ENCODE measurements around the gene PTTG1IP. TPM values are rescaled to one million over a fixed set of nuclear protein-coding genes. Genes with fewer than 3 reads are reported as not detected.
A peak's percentile ranks its signal among the peaks of the same experiment; 100 is the strongest.
"Not testable (repeated sequence)": the region's sequence is repeated elsewhere in the genome, so short reads cannot be mapped to it uniquely, and the experiment has no call there.

Gene PTTG1IP
- polyA plus RNA-seq (ENCODE audit: insufficient read length in 4 of 4) = 100 to 1,000 TPM; 283 to 306 (median 289) TPM

DNA sequence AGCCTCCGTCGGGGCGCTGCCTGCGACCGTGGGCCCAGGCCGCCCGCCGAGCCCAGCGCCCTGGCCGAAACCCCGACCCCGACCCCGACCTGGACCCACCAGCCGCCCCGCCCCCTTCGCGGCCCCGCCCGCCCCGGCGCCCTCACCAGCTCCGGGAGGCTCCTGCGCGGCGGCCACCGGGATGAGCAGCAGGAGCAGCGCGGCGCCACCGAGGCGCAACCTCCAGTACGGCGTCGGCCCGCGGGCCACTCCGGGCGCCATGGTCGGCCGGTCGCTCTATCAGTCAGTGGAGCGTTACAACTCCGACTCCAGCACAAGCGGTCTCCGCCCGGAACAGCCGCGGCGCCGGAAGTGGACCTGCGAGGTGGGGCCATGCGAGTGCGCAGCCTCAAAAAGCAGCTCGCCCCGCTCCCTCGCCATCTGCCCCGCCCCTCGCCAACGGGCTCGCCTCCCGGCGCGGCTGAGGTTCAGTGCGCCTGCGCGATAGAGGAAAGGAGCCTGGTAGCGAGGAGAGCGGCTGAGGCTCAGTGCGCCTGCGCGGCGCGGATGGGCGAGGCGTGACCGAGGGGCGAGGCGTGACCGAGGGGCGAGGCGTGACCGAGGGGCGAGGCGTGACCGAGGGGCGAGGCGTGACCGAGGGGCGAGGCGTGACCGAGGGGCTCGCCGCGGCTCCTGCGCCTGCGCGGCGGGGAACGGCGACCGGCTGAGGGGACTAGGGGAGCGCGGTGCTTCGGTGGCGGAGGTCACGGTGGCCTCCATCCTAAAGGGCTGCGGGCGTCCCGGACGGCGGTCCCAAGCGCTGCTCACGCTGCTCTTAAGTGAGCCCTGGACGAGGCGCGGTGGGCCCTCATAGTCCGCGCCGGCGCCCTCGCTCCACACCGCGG is at the start of gene PTTG1IP:
Gene PTTG1IP (minus strand): TSS at position 335 of the 884 bp plus-strand sequence. CDS start 74 bp downstream, at position 261.
- DNase-seq (ENCODE audit: low read depth in 4 of 4, low spot score in 3 of 4) = peak; percentile 97 to 99 (median 98)

DNA sequence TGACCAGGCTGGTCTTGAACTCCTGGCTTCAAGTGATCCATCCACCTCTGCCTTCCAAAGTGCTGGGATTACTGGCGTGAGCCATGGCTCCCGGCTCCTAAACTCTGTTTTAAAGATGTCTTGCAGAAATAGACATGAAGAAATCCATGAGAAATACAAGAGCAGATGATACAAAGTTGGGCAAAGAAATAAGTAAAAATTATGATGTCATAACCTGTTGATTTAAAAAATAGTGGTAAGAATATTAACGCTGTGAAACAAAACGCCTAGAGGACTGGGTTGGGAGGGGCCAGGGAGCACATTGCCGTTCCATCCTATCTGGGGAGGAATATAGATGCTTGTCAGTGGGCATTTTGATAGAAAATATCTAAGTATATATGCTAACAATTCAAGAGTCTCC is 48.4 kb upstream of the PTTG1IP start:
- no peak for DNase-seq (ENCODE audit: low read depth in 4 of 4, low spot score in 3 of 4)

DNA sequence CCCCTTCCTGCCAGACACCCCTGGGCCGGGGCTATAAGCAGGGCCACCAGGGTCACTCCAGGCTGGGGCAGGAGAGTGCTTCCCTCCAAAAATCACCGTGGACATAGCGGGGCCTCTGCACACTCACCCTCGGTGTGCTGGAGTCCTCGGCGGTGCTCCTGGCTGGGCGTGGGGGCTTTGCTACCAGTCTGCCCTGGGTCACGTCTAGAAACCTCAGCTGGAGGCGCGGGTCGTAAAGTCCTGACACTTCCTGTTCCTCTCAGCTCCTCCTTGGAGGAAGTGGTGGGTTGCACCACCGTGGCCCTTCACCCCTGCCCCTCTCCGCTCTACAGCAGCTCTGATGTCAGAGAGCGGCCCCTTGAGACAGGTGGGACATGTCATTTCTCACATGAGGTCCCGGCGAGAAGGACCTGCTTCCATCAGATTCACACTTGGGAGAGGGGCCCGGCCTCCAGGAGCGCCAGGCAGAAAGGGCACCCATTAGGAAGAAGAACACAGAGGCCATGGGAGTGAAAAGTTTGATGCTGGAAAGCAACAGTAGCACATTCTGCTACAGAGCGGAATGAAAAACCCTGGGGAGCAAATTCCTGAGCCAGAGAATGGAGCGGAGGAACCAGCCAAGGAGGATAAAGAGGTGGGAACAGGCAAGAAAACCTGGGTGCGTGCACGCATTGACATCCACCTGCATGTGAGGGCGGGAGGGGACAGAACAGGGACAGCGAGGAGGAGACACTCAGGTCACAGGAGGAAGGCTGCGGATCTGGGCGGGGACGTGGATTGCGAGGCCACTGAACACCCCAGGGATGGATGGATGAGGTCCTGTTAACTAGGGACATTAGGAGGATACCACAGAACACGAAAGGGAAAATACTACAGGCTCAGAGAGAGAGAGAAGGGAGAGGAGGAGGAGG is 47.5 kb upstream of the PTTG1IP start, which contains the start of gene ITGB2:
Gene ITGB2 (minus strand): TSS at position 206 of the 911 bp plus-strand sequence. CDS start 10,117 bp downstream, outside the sequence.
- no peak for DNase-seq (ENCODE audit: low read depth in 4 of 4, low spot score in 3 of 4)

GRCh38 chr21:44919913-44920693 is 46.6 kb upstream of the PTTG1IP start:
- DNase-seq (ENCODE audit: low read depth in 4 of 4, low spot score in 3 of 4) = no peak

DNA sequence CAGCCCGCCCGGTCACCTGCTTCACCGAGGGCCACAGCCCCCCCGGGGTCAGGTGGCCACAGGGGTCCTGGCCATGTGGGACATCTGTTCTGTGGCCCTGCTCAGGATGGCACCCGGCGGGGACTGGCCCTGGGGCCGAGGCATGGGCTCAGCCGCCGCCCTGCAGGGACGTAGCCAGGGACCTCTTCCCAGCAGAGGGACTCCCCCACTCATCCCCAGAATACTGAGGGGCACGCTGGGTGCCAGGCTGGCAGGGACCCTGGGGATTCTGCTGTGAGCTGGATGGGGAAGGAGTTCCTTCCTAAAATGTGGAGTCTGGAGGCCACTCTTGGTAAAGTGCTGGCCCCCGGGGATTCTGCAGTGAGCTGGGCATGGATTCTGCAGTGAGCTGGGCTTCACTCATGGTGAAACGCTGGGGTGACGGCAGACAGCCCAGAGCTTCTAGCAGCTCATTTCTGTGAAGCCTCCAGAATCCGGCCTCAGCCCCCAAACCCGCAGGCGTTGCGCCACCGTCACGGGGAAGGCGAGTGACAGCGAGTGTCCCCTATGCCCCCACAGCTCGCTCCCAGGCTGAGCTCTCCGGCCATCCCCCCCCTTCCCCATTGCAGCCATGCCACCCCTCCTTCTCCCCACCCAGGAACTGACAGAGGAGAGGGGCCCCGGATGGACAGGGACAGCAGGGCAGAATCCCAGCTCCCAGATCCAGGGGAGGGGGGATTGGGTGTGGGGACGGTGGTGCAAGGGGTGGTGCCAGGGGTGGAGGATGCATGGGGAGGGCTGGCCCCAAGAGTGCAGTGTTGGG is 45.8 kb upstream of the PTTG1IP start:
- no peak for DNase-seq (ENCODE audit: low read depth in 4 of 4, low spot score in 3 of 4)

DNA sequence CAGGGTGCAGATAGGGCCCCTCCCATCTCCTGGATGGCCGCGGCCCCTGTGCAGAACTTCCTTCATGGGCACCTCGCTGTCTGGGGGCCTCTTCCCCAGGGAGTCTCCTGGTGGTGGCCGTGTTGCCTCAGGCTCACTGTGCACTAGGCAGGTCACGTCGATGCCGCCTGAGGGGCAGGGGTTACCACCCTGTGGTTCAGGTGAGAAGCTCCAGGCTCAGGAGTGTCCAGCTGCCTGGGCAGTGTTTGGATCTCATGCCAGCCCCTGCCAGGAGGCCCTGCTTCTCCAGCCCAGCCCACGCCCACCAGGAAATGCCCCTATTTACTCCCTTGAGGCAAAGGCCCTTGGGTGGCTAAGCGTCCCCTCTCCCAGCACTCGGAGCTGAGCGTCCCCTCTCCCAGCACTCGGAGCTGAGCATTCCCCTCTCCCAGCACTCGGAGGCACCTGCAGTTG is 45.1 kb upstream of the PTTG1IP start:
- DNase-seq (ENCODE audit: low read depth in 4 of 4, low spot score in 3 of 4) = no peak

- DNase-seq (ENCODE audit: low read depth in 4 of 4, low spot score in 3 of 4) = no peak
Measured at GRCh38 chr21:44918107-44918470, 44.6 kb upstream of the PTTG1IP start.

- DNase-seq (ENCODE audit: low read depth in 4 of 4, low spot score in 3 of 4) = no peak
Measured at GRCh38 chr21:44917446-44918106, 44.1 kb upstream of the PTTG1IP start.

DNA sequence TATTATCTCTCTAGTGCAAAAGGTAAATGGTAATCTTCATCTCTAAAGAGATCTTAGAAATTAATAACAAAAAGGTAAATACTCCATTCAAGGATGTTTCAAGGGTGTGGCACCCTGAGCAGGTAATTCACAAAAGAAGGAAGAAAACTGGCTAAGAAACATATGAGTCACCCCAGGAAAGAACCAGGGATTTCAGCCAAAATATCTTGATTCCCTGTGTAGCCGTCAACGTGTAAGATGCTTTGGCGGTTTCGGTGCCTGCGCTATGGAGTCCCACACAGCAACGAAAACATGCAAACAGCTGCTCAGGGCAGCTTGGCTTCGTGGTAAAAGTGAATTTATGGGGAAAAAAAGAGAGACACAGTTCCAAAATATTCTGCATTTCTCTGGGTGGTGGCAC is 43.5 kb upstream of the PTTG1IP start:
- DNase-seq (ENCODE audit: low read depth in 4 of 4, low spot score in 3 of 4) = no peak

GRCh38 chr21:44914176-44914874 is 40.8 kb upstream of the PTTG1IP start:
- no peak for DNase-seq (ENCODE audit: low read depth in 4 of 4, low spot score in 3 of 4)

- no peak for DNase-seq (ENCODE audit: low read depth in 4 of 4, low spot score in 3 of 4)
Measured at GRCh38 chr21:44913425-44914175, 40.1 kb upstream of the PTTG1IP start.

GRCh38 chr21:44912506-44913412 is 39.3 kb upstream of the PTTG1IP start:
- not testable (repeated sequence) for DNase-seq (ENCODE audit: low read depth in 4 of 4, low spot score in 3 of 4)

GRCh38 chr21:44912158-44912473 is 38.6 kb upstream of the PTTG1IP start:
- DNase-seq (ENCODE audit: low read depth in 4 of 4, low spot score in 3 of 4) = no peak

DNA sequence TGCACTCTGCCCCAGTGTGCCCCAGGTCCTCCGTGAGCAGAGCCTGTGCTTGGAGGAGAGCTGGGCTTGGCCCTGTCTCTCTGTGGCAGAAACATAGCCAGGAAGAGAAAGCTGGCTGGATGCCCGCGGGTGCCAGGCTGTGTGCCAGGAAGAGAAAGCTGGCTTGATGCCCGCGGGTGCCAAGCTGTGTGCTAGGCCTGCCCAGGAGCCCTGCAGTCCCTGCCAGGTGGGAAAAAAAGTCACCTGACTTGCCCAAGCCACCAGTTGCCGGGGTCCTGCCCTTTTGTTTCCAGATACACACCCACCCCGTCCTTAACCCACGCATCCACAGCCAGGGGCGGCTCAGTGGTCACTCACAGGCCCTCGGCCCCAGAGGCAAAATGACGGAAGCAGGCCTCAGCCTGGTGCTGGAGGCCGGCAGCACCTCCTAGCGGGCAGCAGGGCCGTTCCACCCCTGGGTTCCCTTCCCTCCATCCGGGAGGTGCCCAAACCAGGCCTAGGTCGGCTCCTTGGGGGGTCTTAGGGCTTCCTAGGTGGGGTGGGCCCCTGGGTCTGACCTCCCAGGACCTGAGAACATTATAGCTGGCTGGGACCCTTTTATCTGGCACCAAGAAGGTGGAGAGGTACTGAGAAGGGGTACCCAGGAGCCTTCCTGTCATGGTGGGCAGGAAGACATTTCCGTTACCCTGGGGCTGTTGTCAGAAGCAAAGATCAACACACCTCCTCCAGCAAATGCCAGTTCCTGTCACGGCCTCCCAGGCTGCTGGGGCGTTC is 38.1 kb upstream of the PTTG1IP start:
- DNase-seq (ENCODE audit: low read depth in 4 of 4, low spot score in 3 of 4) = no peak

DNA sequence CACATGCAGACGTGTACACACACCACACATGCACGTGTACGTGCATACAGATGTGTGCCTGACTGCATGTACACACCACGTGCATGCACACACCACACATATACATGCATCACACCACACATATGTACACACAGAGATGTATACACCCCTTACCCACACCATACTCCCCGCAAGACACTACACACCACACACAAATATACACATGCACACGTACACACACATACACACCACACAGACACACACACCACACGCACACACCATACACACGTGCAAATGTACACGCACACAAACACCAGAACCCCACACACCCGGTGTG is 37.5 kb upstream of the PTTG1IP start:
- no peak for DNase-seq (ENCODE audit: low read depth in 4 of 4, low spot score in 3 of 4)

All from right renal pelvis (tissue), 4 donors.